ENCODE data around the gene MBIP.
A peak's percentile ranks its signal among the peaks of the same experiment; 100 is the strongest.
"Not testable (repeated sequence)": the region's sequence is repeated elsewhere in the genome, so short reads cannot be mapped to it uniquely, and the experiment has no call there.

Gene MBIP

DNA sequence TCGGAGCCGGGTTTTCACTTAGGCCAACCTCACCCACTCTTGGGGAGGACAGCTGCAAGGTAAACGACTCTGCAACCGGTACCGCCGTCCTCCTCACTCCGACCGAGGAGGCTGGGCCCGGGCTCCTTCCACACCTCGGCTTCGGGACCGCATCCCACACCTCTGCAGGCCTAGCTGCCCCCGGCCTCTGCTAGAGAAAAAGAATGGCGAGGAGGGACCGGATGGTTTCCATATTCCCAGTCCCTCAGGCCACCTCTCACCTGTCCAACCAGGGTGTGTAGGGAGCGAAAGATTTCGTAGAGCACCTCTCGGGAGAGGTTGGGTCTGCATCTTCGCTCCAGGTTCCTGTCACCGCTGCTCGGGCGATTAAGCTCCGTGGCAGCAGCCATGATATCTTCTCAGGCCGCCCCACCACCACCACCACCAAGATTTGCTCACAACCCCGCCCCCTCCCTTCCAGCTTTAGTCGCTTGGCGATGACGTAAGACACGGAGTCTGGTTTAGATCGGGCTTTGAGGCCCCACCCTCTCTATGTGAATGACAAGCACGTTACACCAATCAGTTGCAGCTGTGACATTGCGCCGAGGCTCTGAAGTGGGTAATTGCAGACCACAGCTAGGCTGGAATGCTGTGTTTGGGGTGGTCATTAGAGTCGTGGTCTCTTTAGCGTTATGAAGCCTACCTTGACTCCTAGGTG is at the start of gene MBIP:
MBIP (minus strand) TSS at position 438 of the 697 bp plus-strand sequence; CDS start at position 389, 49 bp downstream.
- peak; percentile 92 for DNase-seq

GRCh38 chr14:36367985-36368774 is 47.7 kb upstream of the MBIP start:
- no peak for DNase-seq

GRCh38 chr14:36365766-36366165 is 45.3 kb upstream of the MBIP start:
- no peak for DNase-seq

DNA sequence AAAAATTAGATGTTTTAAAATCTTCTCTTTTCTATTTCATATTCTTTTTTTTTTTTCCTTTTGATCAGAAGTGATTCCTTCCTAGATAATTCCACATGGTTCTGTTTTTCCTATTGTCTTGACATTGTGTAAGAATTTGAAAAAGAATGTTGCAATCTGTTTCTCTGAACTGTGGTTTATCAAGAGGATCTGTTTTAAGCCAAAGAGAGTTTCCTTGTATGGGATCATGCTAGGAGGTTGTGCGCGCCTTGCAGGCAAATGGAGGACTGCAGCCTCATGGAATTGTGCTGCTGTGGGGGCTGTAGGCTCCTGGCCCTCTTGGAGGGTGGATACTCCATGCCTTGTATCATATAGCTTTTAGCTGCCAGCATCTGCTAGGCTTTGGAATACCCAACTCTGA is 43.3 kb upstream of the MBIP start:
- DNase-seq = no peak

- no peak for DNase-seq
These were observed 42.2 kb upstream of the MBIP start for GRCh38 chr14:36362648-36363047.

GRCh38 chr14:36361210-36361853 is 40.9 kb upstream of the MBIP start:
- no peak for DNase-seq

GRCh38 chr14:36356862-36357261 is 36.4 kb upstream of the MBIP start:
- DNase-seq = no peak

- no peak for DNase-seq
These were observed 25.6 kb upstream of the MBIP start for GRCh38 chr14:36346052-36346451.

- no peak for DNase-seq
These were observed 23.8 kb upstream of the MBIP start for GRCh38 chr14:36344211-36344610.

GRCh38 chr14:36341811-36342210 is 21.4 kb upstream of the MBIP start:
- DNase-seq = not testable (repeated sequence)

- no peak for DNase-seq
These were observed 19.9 kb upstream of the MBIP start for GRCh38 chr14:36340276-36340890.

DNA sequence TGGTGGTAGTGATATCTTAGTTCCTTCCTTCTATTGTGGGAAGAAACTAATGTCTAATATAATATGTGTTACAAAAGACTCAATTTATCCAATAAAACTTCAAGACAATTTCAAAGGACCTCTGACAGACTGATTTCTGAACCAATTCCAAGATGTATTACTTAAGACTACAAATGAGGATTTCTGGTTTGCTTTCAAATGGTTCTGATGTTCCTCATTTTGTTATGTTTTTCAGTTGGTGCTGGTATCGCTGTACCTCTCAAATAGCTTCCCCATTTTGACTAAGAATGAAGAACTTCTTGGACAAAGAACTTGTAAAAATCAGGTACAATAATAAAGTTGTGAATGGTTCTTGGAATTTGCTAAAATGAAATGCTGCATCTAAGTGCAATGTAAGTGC is 19.4 kb upstream of the MBIP start:
- DNase-seq = no peak

DNA sequence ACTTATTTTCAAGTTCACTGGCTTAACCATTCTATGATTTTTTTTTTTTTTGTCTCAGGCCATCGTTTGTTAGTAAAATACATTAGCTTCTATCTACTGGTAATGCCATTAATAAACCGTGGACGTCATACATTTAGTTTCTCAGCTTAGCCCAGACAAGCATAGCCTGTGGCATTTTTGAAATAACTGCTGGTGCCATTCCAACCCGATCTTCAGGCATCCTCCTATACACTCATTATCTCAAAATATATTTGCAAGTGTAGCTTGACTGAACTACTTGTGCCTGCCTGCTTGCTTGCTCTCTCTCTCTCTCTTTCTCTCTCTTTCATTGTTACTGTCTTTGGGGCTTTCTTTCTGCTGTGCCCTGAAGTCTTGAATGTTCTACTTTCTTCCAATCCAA is 12.7 kb upstream of the MBIP start:
- no peak for DNase-seq

DNA sequence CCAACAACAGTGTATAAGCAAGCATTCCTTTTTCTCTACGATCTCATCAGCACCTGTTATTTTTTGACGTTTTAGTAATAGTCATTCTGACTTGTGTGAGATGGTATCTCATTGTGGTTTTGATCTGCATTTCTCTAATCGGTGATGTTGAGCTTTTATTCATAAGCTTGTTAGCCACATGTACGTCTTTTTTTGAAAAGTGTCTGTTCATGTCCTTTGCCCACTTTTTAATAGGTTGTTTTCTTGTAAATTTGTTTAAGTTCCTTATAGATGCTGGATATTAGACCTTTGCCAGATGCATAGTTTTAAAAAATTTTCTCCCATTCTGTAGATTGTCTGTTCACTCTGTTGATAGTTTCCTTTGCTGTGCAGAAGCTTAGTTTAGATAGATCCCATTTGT is 7.1 kb upstream of the MBIP start:
- DNase-seq = not testable (repeated sequence)

- no peak for DNase-seq
These were observed 5.4 kb upstream of the MBIP start for GRCh38 chr14:36325853-36326252.

DNA sequence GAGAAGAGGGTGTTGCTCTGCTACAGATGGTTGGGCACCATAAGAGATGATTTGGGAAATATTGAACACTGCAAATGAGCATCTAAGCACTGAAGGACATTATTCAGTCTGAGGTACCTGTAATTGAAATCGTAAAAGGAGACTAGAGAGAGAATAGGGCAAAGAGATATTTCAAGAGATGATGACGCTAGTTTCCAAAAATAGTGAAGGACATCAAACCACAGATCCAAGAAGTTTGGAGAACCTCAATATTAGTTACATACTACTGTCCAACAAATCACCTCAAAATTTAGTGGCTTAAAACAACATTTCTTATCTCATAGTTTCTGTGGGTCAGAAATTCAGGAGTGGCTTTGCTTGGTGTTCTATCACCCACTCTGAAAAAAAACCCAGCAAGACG is 4.5 kb upstream of the MBIP start:
- no peak for DNase-seq

GRCh38 chr14:36320897-36321381 is 502 bp upstream of the MBIP start:
- DNase-seq = no peak

DNA sequence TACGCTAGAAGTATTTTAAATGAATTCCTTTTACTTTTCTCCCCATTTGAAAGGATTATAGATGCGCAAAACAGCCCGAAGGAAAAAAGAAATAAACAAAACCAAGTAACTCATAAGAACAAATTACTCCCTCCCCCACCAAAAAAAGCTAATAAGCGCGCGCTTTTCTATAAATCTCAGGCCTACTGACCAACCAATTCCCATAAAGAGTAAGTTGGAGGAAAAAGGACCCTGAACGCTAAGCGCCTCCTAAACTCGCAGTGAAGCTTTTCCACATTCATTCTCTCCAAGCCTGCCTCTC is 588 bp downstream of the MBIP start:
- no peak for DNase-seq

- DNase-seq = no peak
These were observed 2.8 kb downstream of the MBIP start for GRCh38 chr14:36317650-36318049.

DNA sequence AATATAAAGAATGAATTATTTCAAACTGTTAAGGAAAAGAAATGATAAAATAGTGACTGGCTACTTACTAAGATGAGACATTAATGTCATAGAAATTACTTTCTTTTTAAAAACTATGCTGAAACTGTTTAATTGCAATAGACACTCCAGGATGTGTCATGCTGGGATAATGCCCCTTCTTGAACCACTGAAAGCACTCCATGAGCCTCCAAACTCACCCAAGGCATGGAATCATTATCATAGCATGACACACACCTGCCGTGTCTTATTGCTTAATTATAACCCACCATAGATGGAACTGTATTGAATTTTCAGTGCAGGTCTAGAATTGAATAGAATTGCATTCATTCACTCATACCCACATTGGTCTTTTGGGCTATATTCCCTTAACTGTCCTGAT is 4.3 kb downstream of the MBIP start:
- no peak for DNase-seq

DNA sequence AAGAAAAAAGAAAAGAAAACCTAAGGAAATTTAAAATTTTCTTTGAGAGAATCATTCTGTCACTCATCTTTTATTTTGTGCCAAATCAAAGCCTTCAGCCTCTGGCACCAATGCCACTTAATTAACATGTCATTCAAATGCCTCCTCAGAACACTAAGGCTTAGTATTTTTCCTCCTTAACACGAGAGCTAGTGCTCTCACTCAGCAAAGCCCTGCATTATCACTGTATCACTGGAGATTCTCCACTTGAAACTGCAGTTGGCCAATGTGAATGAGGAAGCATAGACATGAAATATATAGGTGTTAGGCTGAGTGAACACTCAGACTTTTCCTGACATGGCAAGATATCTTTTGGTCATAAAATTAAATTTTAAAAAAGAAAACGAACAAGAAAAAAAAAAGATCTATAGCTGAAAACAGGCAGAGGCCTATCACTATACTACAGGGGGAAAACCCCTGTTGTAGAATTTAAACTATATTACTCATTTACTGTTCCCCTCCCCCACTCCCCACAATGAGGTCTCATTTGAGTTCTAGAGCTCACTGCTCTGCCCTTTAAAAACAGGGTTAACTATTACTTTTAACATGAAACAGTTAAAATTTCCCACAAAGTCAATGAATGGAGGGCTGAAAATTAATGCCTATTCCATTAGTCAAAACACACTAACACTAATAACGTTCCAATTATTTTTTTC is 5.1 kb downstream of the MBIP start:
- peak in 1 of 2 experiments; percentile 4 for DNase-seq

GRCh38 chr14:36313898-36314297 is 6.5 kb downstream of the MBIP start:
- no peak for DNase-seq

DNA sequence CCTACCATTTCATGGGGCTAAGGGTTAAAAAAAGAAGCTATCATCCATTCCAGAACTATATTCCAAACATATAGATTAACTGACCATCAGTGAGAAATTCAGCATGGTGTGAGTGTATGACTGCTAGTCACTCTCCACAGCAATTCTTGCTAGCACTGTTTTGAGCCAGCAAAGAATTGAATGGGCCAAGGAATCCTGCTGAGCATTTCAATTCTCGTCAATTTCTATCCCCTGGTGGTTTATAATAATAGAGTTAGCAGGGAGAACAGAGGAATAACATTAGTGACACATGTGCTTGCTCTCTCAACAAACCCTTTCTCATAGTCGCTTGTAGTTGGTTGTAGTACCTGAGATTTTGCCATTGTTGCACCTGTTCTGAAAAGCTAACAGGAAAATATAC is 7.2 kb downstream of the MBIP start:
- no peak for DNase-seq

All from activated CD4-positive, alpha-beta T cell treated with anti-CD3 and anti-CD28 coated beads, Interleukin-2, amount 50 U/mL, for 4 hours (primary cell).